ENCODE data around the gene MYO7B.
A peak's percentile ranks its signal among the peaks of the same experiment; 100 is the strongest.

The MYO7B gene

DNA sequence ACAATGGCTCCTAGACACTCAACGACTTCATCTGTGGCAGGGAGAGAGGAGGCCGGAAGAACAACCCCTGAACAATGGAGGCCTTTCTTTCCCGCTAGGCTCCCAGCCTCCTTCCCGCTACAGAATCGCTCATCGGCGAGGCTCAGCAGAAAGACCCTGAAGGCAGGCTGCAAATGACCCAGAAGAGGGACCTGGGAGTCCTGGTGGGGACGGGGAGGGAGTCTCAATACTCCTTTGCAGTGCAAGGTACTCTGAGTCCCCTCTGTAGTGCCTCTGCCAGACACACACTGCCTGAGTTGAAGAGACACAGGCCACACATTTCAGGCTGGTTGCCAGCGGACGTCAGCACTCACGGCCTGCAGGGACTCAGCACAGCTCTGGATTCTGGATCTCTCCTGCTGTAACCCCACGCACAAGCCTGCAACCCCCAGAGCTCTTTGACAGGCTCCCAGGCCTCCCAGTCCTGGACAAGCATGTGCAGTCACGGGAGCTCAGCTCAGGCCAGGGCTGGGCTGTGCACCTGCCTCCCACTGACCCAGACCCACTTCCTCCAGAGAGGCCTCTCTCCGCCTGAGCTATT is 116.6 kb downstream of the MYO7B start:
- DNase-seq (ENCODE audit: low spot score): no peak

- no peak for DNase-seq (ENCODE audit: low spot score)
These were observed 117.4 kb downstream of the MYO7B start for GRCh38 chr2:127652786-127653357.

- DNase-seq (ENCODE audit: low spot score): no peak
These were observed 118.1 kb downstream of the MYO7B start for GRCh38 chr2:127653421-127654083.

GRCh38 chr2:127654084-127654837 is 118.8 kb downstream of the MYO7B start:
- no peak for DNase-seq (ENCODE audit: low spot score)

DNA sequence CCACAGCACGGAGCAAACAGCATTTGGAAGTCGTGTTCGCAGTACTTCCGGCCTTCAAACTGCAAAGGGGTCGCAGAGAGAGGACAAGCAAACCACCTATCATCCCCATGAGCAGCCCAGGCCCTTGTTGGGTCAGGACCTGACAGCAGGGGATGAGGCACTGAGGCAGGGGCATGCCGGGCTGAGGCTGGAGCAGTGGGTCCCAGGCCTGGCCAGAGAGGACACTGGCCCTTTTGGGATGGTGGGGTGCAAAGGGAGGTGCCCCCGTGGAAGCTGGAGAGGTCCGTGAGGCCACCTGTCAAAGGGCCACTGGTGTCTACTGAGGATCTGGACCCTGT is 119.3 kb downstream of the MYO7B start:
- no peak for DNase-seq (ENCODE audit: low spot score)

DNA sequence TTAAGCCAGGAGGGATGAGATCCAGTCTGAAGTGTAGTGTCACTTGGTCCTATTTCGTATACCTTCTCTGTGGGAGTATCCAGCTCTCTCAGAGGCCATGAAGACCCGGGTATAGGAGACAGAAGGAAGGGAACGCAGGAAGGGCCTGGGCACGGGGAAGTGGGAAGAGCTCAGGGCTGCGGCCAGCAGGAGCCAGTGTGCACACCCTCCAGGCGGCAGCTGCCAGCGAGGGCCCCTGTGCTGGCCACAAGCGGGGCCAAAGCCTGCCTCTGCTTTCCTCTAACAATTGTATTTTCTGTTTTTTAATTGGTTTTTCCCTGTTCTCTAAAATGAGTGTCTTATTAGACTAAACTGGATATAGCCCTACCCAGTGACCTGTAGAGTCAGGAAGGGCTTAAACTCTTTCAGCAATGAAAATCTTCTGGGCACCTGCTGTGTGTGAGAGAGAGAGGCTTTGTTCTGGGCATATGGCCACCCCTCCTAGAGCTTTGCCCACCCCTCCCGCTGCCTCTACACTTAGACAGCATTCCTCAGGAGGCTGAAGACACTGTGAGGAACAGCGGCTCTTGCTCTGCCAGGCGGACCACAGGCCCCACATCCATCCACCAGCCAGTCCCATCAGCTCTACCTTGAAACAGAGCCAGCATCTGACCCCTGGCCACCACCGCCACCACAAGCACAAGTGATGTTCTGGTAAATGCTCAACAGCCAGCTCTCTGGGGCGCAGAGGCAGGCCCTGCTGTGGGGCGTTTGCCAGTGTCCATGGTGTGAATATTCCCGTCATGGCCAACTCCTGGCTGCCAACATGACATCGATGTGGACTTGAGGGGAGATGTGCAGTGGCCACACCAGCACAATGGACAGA is 120.0 kb downstream of the MYO7B start:
- no peak for DNase-seq (ENCODE audit: low spot score)

- no peak for DNase-seq (ENCODE audit: low spot score)
These were observed 121.2 kb downstream of the MYO7B start for GRCh38 chr2:127656569-127657231.

- no peak for DNase-seq (ENCODE audit: low spot score)
These were observed 121.7 kb downstream of the MYO7B start for GRCh38 chr2:127657232-127657595.

GRCh38 chr2:127658146-127658545 is 122.7 kb downstream of the MYO7B start:
- no peak for DNase-seq (ENCODE audit: low spot score)

- no peak for DNase-seq (ENCODE audit: low spot score)
These were observed 123.3 kb downstream of the MYO7B start for GRCh38 chr2:127658641-127659407.

- peak; percentile 77 for DNase-seq (ENCODE audit: low spot score)
These were observed 124.2 kb downstream of the MYO7B start for GRCh38 chr2:127659408-127660290.

DNA sequence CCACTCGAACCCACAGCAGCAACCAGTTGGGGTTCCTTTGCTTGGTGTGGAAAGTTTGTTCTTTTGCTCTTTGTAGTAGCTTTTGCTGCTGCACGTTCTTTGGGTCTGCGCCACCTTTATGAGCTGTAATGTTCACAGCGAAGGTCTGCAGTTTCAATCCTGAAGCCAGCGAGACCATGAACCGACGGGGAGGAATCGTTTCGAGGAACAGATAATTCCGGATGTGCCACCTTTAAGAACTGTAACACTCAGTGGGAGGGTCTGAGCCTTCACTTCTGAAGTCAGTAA is 124.8 kb downstream of the MYO7B start:
- DNase-seq (ENCODE audit: low spot score): no peak

DNA sequence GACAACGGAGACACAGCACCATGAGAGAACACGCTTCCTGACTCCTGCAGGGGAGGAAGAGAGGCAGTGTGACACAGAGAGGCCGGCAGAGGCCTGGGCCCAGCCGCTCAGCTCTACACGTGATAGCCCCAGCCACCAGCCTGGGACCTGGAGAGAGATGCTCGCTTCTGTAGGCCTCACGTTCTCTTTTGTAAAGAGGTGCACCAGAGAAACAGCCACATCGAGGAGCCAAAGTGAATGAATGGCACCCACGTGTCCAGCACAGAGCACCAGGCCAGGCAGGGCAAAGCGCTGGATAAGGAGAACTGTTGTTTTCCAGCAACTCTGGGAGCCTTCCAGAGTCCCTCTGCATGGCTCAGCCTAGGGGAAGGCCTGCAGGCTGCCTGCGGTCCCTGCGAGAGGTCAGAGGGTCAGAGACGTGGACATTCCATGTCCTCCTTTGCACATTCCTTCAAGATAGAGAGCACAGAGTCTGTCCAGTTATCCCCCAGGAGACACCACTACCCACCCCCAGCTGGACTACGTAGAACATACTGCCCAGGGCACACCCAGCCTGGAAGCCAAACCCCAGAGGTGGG is 125.7 kb downstream of the MYO7B start:
- DNase-seq (ENCODE audit: low spot score): no peak

DNA sequence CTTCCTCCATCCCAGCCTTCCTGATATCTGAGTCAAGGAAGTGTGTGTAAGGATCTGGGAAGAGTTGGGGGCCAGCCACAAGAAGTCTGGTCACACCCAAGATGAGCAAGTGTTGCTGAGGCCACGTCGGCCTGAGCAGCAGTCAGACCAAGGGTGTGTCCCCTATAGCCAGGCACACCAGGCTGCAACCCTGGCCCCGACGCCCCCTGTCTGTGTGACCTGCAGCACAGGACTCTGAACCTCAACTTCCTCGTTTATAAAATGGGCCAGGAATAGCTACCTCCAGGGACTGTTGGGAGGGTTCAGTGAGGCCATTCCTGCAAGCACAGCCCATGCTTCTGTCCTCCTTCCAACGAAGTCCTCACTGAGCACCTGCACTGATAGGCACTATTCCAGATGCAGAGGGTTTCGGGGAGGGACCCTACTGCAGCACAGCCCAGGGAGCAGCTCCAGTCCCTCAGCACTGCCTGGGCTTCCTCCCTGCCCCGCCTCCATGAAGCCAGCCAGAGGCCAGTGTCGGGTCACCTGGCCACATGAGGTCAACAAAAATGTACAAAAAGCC is 126.5 kb downstream of the MYO7B start:
- peak; percentile 60 for DNase-seq (ENCODE audit: low spot score)

- no peak for DNase-seq (ENCODE audit: low spot score)
These were observed 127.6 kb downstream of the MYO7B start for GRCh38 chr2:127662937-127663565.

- DNase-seq (ENCODE audit: low spot score): no peak
These were observed 128.1 kb downstream of the MYO7B start for GRCh38 chr2:127663566-127664064.

- DNase-seq (ENCODE audit: low spot score): peak; percentile 81
These were observed 128.8 kb downstream of the MYO7B start for GRCh38 chr2:127664065-127664894.

GRCh38 chr2:127664895-127665225 is 129.4 kb downstream of the MYO7B start:
- DNase-seq (ENCODE audit: low spot score): no peak

All from kidney capillary endothelial cell (primary cell).